ENCODE measurements around the gene AMBRA1.

Gene AMBRA1

DNA sequence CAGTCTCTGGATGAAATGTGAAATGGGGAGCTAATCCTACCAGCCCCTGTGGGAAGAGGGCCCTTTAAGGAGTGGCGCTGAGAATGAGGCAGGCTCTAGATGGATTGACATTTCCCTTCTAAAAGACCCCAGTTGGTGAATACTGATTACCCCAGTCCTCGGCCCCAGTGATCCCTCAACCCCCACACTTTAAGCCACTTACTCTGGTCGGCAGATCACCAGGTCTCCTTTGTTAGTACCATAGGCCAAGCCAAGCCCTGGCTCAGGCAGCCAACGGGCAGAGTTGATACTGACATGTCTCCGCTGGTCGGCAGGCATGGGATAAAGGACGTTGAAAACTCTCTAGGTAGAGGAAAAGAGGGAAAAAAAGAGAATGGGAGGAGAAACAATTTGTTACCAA is 176.1 kb downstream of the AMBRA1 start:
- Histone ChIP-seq H3K4me3 (replicated peaks; ENCODE audit: insufficient read depth, low read length) (no peak overlapping the region), H3K27ac (replicated peaks) (no peak overlapping the region), H3K27me3 (ENCODE audit: insufficient read depth, poor library complexity, severe bottlenecking) (no peaks in the 10 kb centered on the region)
- no peak for DNase-seq (ENCODE audit: low read depth in 1 of 2, low spot score in 1 of 2)
- TF ChIP-seq GABPA (IDR thresholded peaks at IDR 0.05; ENCODE audit: low read depth) (no peak), POLR2AphosphoS5 (IDR thresholded peaks at IDR 0.05; ENCODE audit: low read depth) (no peak), CTCF (IDR thresholded peaks at IDR 0.05; ENCODE audit: insufficient read depth, low read length) (no peak), SPI1 (IDR thresholded peaks at IDR 0.05; ENCODE audit: borderline replicate concordance, low read depth) (no peak)
- TF ChIP-seq, protein P1, sequence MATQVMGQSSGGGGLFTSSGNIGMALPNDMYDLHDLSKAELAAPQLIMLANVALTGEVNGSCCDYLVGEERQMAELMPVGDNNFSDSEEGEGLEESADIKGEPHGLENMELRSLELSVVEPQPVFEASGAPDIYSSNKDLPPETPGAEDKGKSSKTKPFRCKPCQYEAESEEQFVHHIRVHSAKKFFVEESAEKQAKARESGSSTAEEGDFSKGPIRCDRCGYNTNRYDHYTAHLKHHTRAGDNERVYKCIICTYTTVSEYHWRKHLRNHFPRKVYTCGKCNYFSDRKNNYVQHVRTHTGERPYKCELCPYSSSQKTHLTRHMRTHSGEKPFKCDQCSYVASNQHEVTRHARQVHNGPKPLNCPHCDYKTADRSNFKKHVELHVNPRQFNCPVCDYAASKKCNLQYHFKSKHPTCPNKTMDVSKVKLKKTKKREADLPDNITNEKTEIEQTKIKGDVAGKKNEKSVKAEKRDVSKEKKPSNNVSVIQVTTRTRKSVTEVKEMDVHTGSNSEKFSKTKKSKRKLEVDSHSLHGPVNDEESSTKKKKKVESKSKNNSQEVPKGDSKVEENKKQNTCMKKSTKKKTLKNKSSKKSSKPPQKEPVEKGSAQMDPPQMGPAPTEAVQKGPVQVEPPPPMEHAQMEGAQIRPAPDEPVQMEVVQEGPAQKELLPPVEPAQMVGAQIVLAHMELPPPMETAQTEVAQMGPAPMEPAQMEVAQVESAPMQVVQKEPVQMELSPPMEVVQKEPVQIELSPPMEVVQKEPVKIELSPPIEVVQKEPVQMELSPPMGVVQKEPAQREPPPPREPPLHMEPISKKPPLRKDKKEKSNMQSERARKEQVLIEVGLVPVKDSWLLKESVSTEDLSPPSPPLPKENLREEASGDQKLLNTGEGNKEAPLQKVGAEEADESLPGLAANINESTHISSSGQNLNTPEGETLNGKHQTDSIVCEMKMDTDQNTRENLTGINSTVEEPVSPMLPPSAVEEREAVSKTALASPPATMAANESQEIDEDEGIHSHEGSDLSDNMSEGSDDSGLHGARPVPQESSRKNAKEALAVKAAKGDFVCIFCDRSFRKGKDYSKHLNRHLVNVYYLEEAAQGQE (IDR thresholded peaks at IDR 0.05; ENCODE audit: insufficient replicate concordance, low read depth): no peak

DNA sequence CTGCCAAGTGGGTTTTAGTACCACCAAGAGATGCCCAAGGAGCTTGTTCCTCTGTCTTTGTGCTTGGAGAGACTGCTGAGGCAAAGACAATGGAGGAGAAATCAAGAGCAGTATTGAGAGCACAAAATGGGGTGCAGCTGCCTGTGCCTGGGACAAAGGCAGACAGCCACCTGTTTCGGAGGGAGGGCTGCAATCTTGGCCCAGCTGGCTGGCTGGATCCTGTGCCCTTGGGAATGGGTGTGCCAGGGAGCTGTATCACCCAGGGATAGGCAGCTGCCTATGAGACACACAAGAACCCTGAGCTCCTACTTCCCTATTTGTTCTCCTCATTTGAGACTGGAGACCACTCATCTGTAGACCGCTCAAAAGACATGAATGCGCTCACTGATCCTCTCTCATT is 178.9 kb downstream of the AMBRA1 start:
- DNase-seq (ENCODE audit: low read depth in 1 of 2, low spot score in 1 of 2): no peak
- TF ChIP-seq POLR2AphosphoS5 (IDR thresholded peaks at IDR 0.05; ENCODE audit: low read depth) (no peak), CTCF (IDR thresholded peaks at IDR 0.05; ENCODE audit: insufficient read depth, low read length) (no peak), GABPA (IDR thresholded peaks at IDR 0.05; ENCODE audit: low read depth) (no peak), SPI1 (IDR thresholded peaks at IDR 0.05; ENCODE audit: borderline replicate concordance, low read depth) (no peak)
- TF ChIP-seq, protein P1 (IDR thresholded peaks at IDR 0.05; ENCODE audit: insufficient replicate concordance, low read depth): no peak
- Histone ChIP-seq H3K27ac (replicated peaks) (no peak overlapping the region), H3K27me3 (ENCODE audit: insufficient read depth, poor library complexity, severe bottlenecking) (no peaks in the 10 kb centered on the region), H3K4me3 (replicated peaks; ENCODE audit: insufficient read depth, low read length) (no peak overlapping the region)

- H3K27ac ChIP-seq (replicated peaks): no peak overlapping the region
- no peak for TF ChIP-seq CTCF (IDR thresholded peaks at IDR 0.05; ENCODE audit: insufficient read depth, low read length)
- no peak for TF ChIP-seq SPI1 (IDR thresholded peaks at IDR 0.05; ENCODE audit: borderline replicate concordance, low read depth)
- no peak for TF ChIP-seq GABPA (IDR thresholded peaks at IDR 0.05; ENCODE audit: low read depth)
- TF ChIP-seq, protein P1 (IDR thresholded peaks at IDR 0.05; ENCODE audit: insufficient replicate concordance, low read depth): no peak
- TF ChIP-seq POLR2AphosphoS5 (IDR thresholded peaks at IDR 0.05; ENCODE audit: low read depth): no peak
- no peaks in the 10 kb centered on the region for H3K27me3 ChIP-seq (ENCODE audit: insufficient read depth, poor library complexity, severe bottlenecking)
- no peak overlapping the region for H3K4me3 ChIP-seq (replicated peaks; ENCODE audit: insufficient read depth, low read length)
- no peak for DNase-seq (ENCODE audit: low read depth in 1 of 2, low spot score in 1 of 2)
These were observed 179.4 kb downstream of the AMBRA1 start for GRCh38 chr11:46414466-46414796.
